Natural killer cell (primary cell): ENCODE measurements around the gene ST3GAL4. TPM values are rescaled to one million over a fixed set of nuclear protein-coding genes. Genes with fewer than 3 reads are reported as not detected.

Experiments used
- ATAC-seq, 3 donors: fragments of 150-1000 bp in 2 of 3; fragments of 200-7000 bp in 1 of 3; cut with Tn5 transposase; 1 replicate in 1 of 3; 2 replicates in 2 of 3; pipeline ENCODE4 v1.10.0; 2021; ENCODE audit warnings: mild to moderate bottlenecking in 2 of 3, moderate library complexity in 2 of 3
- DNase-seq, 2 donors: peaks; one replicate each; pipeline versions ENCODE4 v3.0.0 to v3.0.0-alpha.2; 2013 to 2021; ENCODE audit warnings: mixed read lengths in 1 of 2
- H3K27ac ChIP-seq: one replicate; pipeline ENCODE4 v1.5.1; 2013; ENCODE audit warnings: mild to moderate bottlenecking, low read length
- H3K27me3 ChIP-seq: one replicate; pipeline ENCODE4 v1.6.1; 2013; ENCODE audit warnings: low read length; ENCODE audit not compliant: control insufficient read depth, insufficient read depth
- H3K36me3 ChIP-seq: one replicate; pipeline ENCODE4 v1.6.1; 2013; ENCODE audit warnings: low read length; ENCODE audit not compliant: control insufficient read depth, insufficient read depth
- H3K4me1 ChIP-seq: one replicate; pipeline ENCODE4 v1.6.1; 2013; ENCODE audit warnings: low read length; ENCODE audit not compliant: control insufficient read depth, insufficient read depth
- H3K4me3 ChIP-seq: one replicate; pipeline ENCODE4 v1.5.1; 2013; ENCODE audit warnings: low read length
- H3K9me3 ChIP-seq: one replicate; pipeline ENCODE4 v1.6.1; 2013; ENCODE audit warnings: low read length; ENCODE audit not compliant: control insufficient read depth, insufficient read depth
- H3K27ac Mint-ChIP-seq, 2 donors: one replicate each; pipeline ENCODE4 v1.8.0; 2022; ENCODE audit warnings: mild to moderate bottlenecking in 2 of 2, mixed read lengths in 2 of 2, moderate library complexity in 1 of 2
- H3K27me3 Mint-ChIP-seq, 2 donors: one replicate each; pipeline ENCODE4 v1.8.0; 2022; ENCODE audit warnings: low read depth in 2 of 2, mixed read lengths in 2 of 2
- H3K36me3 Mint-ChIP-seq: one replicate; pipeline ENCODE4 v1.8.0; 2022; ENCODE audit warnings: mixed read lengths
- H3K4me1 Mint-ChIP-seq, 2 donors: one replicate each; pipeline ENCODE4 v1.8.0; 2022; ENCODE audit warnings: mixed read lengths in 2 of 2
- H3K4me3 Mint-ChIP-seq: one replicate; pipeline ENCODE4 v1.8.0; 2022; ENCODE audit warnings: mild to moderate bottlenecking, moderate library complexity, mixed read lengths
- H3K9me3 Mint-ChIP-seq, 2 donors: one replicate each; pipeline ENCODE4 v1.8.0; 2022; ENCODE audit warnings: mixed read lengths in 2 of 2
- WGBS: methylation state at CpG from one replicate; pipeline ENCODE4 v1.1.7; 2013; ENCODE audit warnings: missing lambda C conversion rate; ENCODE audit not compliant: insufficient coverage; 5-methylcytosine and 5-hydroxymethylcytosine counted together
- intact Hi-C: fragments of 100-400 bp; cut with micrococcal nuclease; formaldehyde crosslinking; loops from one replicate; pipeline ENCODE4 v1.14.2; 2022
- total RNA-seq, 4 donors: library from RNA; stranded (reverse); fragments of 120-200 nt in 1 of 4; gene quantifications; one replicate each; pipeline versions ENCODE4 v1.2.3 to v1.2.4, GENCODE V29; 2013 to 2022
- TF ChIP-seq, protein P1 (sequence below): fragments of 200-600 bp; IDR thresholded peaks from one replicate; pipeline ENCODE4 v1.8.0; 2022; ENCODE audit warnings: antibody characterized with exemption

ST3GAL4 gene
- total RNA-seq, 3 donors from 2014 or later (not counting 1 experiment from before 2014, with no cell fraction given): 43.3 to 57.6 (median 47.3) TPM

DNA sequence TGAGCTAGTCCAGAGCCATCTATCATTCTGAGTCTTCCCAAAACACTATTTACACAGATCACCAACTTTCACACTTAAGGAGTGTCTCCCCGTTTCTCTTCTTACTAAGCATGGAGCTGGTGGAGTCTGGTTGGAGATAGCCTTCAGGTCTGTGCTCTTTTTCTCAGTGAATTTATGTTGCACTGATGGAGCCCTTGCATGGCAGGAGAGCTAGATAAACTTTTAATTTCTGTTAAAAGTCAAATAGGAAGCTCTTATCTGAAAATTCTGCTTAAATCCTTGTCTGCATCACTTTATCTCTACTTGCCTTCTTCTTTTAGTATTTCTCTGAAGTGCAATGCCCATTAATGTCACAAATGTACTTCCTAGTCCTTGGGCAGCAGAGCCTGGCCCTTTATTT, 63.4 kb downstream of the ST3GAL4 start:
- no CpG with 5 or more reads among the region's 1 CpG for WGBS
- H3K27ac ChIP-seq: no peak overlapping the region
- ATAC-seq (no peak), DNase-seq (no peak)
- peaks cover 12% of the 10 kb centered on the region for H3K4me1 ChIP-seq
- H3K27me3 ChIP-seq: no peaks in the 10 kb centered on the region
- Mint-ChIP-seq H3K9me3 (no peaks in the 10 kb centered on the region), H3K36me3 (no peaks in the 10 kb centered on the region), H3K27ac (no peak overlapping the region), H3K4me3 (no peak overlapping the region), H3K27me3 (no peaks in the 10 kb centered on the region), H3K4me1 (peaks cover 9 to 24% of the 10 kb centered on the region in 2 donors)
- no peaks in the 10 kb centered on the region for H3K9me3 ChIP-seq
- TF ChIP-seq, protein P1, sequence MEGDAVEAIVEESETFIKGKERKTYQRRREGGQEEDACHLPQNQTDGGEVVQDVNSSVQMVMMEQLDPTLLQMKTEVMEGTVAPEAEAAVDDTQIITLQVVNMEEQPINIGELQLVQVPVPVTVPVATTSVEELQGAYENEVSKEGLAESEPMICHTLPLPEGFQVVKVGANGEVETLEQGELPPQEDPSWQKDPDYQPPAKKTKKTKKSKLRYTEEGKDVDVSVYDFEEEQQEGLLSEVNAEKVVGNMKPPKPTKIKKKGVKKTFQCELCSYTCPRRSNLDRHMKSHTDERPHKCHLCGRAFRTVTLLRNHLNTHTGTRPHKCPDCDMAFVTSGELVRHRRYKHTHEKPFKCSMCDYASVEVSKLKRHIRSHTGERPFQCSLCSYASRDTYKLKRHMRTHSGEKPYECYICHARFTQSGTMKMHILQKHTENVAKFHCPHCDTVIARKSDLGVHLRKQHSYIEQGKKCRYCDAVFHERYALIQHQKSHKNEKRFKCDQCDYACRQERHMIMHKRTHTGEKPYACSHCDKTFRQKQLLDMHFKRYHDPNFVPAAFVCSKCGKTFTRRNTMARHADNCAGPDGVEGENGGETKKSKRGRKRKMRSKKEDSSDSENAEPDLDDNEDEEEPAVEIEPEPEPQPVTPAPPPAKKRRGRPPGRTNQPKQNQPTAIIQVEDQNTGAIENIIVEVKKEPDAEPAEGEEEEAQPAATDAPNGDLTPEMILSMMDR: no peak
- no peaks in the 10 kb centered on the region for H3K36me3 ChIP-seq
- intact Hi-C loops: no loop called here
- H3K4me3 ChIP-seq: no peak overlapping the region

DNA sequence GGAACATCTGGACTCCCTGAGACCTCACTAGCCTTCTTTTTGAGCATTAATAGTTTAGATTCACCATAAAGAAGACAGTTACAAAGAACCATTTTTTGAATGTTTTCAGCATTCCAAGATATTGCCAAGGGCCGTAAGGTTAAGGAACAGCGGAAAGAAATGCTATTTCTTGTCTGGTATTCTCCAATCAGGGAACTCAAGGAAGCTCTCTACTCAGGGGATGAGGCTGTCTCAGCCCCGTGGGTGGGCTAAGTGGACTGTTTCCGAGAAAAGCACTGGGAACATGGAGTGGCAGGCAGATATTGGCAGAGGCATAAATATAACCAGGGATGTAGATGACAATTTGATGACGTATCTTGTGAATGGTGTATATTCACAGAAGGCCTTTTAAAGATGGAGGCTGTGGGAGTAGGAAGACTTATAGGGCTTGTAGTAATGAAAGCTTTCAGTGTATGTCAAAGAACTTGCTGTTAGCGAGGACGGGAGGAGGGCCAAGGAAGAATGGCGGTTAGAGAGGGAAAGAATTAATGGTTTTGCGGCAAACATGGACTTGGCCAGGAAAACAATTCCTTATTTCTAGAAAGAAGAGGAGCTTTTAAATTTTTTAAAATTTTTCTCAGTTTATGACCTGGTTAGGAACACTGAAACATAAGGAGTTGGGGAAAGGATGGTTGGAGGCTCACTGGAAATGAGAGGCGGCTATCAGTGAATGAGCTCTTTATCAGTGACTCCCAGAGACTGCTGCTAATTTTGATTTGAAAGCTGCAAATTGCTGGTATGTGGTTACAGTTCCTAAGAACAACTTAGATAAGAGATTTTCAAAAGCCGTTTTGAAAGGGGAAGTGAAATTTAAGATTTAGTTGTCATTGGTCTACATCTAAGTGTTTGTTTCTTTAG, 64.6 kb downstream of the ST3GAL4 start:
- H3K27ac Mint-ChIP-seq: peak overlapping the region in 1 of 2 donors; percentile 59
- no peaks in the 10 kb centered on the region for H3K36me3 Mint-ChIP-seq
- ATAC-seq: no peak
- WGBS: 51% methylated on average over 11 of the region's 11 CpGs
- H3K4me3 Mint-ChIP-seq: no peak overlapping the region
- Histone ChIP-seq H3K27me3 (no peaks in the 10 kb centered on the region), H3K4me3 (no peak overlapping the region), H3K36me3 (no peaks in the 10 kb centered on the region), H3K27ac (no peak overlapping the region), H3K4me1 (peaks cover 12% of the 10 kb centered on the region), H3K9me3 (no peaks in the 10 kb centered on the region)
- TF ChIP-seq, protein P1: no peak
- H3K4me1 Mint-ChIP-seq: peaks cover 9 to 24% of the 10 kb centered on the region in 2 donors
- H3K27me3 Mint-ChIP-seq: no peaks in the 10 kb centered on the region
- no peak for DNase-seq
- no peaks in the 10 kb centered on the region for H3K9me3 Mint-ChIP-seq
- intact Hi-C loops: no loop called here

DNA sequence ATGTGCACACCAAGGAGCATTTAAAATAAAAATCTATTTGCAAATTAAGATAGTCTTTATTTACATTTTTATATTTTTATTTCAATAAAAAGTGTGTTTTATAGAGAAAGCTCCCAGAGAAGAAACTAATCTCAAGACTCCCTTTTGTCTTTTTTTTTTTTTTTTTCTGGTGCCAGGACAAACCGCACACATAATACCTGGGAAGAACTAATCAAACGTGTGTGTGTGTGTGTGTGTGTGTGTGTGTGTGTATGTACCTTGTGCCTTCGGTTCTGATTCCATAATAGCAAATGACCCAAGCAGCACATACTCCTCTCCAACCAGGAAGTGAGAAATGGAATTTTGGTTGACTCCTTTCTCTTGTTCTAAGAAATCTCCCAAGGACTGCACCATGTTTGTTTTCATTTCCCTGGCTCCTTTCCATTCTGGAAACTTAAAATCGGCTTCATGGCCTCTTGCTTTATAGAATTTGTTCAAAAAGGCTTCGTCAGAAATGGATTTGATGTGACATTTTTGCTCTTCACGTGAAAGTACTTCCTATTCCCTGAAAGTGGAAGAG, 65.3 kb downstream of the ST3GAL4 start:
- H3K27ac Mint-ChIP-seq: peak overlapping the region in 1 of 2 donors; percentile 59
- Histone ChIP-seq H3K9me3 (no peaks in the 10 kb centered on the region), H3K4me1 (peaks cover 11% of the 10 kb centered on the region), H3K27me3 (no peaks in the 10 kb centered on the region), H3K36me3 (no peaks in the 10 kb centered on the region), H3K27ac (no peak overlapping the region), H3K4me3 (no peak overlapping the region)
- TF ChIP-seq, protein P1: no peak
- WGBS: 79% methylated on average over 3 of the region's 6 CpGs
- intact Hi-C loops: no loop called here
- peaks cover 7 to 20% of the 10 kb centered on the region in 2 donors for H3K4me1 Mint-ChIP-seq
- DNase-seq (no peak), ATAC-seq (no peak)
- no peaks in the 10 kb centered on the region for H3K36me3 Mint-ChIP-seq
- no peaks in the 10 kb centered on the region for H3K27me3 Mint-ChIP-seq
- H3K9me3 Mint-ChIP-seq: no peaks in the 10 kb centered on the region
- H3K4me3 Mint-ChIP-seq: no peak overlapping the region
